NB4 (cell line): ENCODE data around the gene RUBCN.

Experiments
- DNase-seq: peaks from one replicate; pipeline ENCODE4 v3.0.0; 2010; ENCODE audit warnings: low read depth
- H3K4me3 ChIP-seq: one replicate; pipeline ENCODE4 v1.5.1; 2011; ENCODE audit warnings: mild to moderate bottlenecking, low read depth, low read length, moderate library complexity
- MYC ChIP-seq: IDR thresholded peaks from 2 replicates; pipeline ENCODE4 v1.6.1; 2011; ENCODE audit warnings: low read depth, low read length
- POLR2A ChIP-seq: IDR thresholded peaks from 2 replicates; pipeline ENCODE4 v1.6.1; 2011; ENCODE audit warnings: mild to moderate bottlenecking; ENCODE audit not compliant: insufficient read length; ENCODE audit errors: extremely low read depth
- TF ChIP-seq, protein P1 (sequence below): IDR thresholded peaks from one replicate; pipeline ENCODE4 v1.5.1; 2012; ENCODE audit warnings: low read depth, low read length
- TF ChIP-seq, protein P2 (sequence below): IDR thresholded peaks from 2 replicates; pipeline ENCODE4 v1.6.1; 2011; ENCODE audit warnings: low read depth, low read length

Gene RUBCN

DNA sequence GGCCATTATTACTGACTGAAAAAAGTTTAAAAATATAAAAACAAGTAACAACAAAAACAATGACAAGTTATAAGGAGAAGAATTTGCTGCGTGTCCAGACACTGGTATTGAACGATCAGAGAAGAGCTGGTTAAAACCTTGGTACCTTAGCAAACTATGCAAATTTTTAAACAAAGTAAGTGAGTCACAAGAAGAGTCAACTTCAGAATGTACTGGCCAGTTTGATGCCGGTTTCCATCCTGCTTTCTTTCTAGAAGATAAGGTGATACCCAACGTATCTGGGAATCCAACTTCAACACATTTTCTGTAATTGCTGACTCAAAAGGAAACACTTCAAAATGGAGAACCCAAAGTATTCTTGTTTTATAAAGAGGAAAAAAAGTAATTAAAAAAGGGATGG, 49.8 kb downstream of the RUBCN start:
- H3K4me3 ChIP-seq = no peak overlapping the region
- no peak for DNase-seq
- TF ChIP-seq MYC (no peak), POLR2A (no peak)
- TF ChIP-seq, protein P1, sequence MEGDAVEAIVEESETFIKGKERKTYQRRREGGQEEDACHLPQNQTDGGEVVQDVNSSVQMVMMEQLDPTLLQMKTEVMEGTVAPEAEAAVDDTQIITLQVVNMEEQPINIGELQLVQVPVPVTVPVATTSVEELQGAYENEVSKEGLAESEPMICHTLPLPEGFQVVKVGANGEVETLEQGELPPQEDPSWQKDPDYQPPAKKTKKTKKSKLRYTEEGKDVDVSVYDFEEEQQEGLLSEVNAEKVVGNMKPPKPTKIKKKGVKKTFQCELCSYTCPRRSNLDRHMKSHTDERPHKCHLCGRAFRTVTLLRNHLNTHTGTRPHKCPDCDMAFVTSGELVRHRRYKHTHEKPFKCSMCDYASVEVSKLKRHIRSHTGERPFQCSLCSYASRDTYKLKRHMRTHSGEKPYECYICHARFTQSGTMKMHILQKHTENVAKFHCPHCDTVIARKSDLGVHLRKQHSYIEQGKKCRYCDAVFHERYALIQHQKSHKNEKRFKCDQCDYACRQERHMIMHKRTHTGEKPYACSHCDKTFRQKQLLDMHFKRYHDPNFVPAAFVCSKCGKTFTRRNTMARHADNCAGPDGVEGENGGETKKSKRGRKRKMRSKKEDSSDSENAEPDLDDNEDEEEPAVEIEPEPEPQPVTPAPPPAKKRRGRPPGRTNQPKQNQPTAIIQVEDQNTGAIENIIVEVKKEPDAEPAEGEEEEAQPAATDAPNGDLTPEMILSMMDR = no peak
- TF ChIP-seq, protein P2, sequence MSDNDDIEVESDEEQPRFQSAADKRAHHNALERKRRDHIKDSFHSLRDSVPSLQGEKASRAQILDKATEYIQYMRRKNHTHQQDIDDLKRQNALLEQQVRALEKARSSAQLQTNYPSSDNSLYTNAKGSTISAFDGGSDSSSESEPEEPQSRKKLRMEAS = no peak

DNA sequence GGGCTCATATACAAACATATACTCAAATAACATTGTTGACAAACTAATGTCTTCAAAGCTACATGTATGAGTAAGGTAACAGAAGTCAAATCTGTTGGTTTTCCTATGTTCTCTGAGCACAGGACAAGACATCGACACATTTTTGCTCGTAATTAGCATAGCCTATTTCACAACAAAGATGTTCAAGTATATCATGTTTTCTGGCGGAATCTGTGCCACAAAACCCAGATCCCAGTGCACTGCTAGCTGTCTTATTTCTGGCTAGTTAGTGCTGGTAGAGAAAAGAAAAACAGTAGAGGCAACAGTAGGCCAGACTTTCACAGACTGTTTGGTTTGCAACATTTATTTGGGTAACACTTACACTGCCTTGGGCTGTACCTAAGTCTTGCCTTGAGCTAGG, 51.2 kb downstream of the RUBCN start:
- TF ChIP-seq MYC (no peak), POLR2A (no peak)
- TF ChIP-seq, protein P1 = no peak
- TF ChIP-seq, protein P2 = no peak
- H3K4me3 ChIP-seq = no peak overlapping the region

DNA sequence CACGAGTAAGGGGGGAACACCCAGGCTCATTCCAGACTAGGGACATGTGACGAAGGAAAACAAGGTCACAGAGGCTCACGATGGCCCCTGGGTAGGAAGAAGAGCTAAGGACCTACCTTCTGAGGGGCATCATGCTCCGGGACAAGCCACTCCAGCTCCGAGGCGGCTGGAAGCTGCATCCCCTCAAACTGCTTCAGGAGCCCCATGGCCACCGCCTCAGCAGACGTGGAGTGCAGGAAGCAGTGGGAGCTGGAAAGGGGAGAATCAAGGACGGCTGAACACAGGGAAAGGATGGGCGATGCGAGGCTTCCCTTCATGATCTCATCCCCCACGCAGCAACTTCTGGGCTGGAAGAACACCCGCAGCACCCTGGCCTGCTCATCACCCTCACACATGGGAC, 53.5 kb downstream of the RUBCN start:
- TF ChIP-seq, protein P2 = no peak
- TF ChIP-seq MYC (no peak), POLR2A (no peak)
- TF ChIP-seq, protein P1 = no peak
- no peak for DNase-seq
- H3K4me3 ChIP-seq = no peak overlapping the region

More for the DNA sequence above, 51.2 kb downstream of the RUBCN start:
- DNase-seq = no peak

DNA sequence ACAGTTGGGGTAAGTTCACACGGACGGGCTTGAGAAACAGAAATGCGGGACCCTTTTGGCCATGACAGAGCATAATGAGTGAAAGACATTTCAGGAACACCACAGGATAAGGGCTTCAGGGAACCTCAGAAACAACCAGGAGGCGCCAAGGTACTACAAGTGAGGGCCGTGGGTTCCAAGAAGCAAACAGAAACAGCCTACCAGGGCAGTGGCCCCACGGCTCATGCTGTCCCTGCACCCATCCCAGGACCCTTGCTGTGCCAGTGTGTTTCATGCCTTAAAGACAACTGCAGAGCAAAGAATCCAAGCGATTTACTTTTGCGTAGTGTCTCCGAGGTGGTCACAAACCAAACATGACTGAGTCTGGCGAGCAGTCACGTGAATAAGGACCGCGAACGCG, 54.0 kb downstream of the RUBCN start:
- TF ChIP-seq POLR2A (no peak), MYC (no peak)
- TF ChIP-seq, protein P2 = no peak
- TF ChIP-seq, protein P1 = no peak
- DNase-seq = no peak
- H3K4me3 ChIP-seq = no peak overlapping the region

DNA sequence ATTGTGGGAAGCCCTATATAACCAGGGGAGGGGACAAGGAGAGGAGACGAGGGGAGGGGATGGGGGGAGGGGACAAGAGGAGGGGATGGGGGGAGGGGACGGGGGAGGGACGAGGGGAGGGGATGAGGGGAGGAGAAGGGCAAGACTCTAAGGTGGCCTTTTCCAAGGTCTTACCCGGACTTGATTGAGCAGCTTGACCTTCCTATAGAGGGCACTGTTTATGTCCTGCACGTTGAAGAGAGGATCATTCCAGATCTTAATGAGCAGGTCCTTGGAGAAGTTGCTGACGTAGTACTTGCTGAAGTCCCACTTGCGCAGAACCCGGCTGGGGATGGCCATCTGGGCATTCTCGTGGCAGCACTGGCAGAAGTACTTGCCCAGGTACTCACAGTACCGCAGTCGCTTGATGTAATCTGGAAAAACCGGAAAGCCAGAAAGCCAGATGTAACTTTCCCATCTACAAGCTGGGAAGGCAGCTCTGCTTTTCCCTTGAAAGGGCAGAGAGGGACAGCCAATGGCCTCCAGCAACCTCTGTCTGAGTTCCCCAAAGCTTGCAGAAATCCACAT, 55.7 kb downstream of the RUBCN start:
- DNase-seq = no peak
- H3K4me3 ChIP-seq = no peak overlapping the region
- TF ChIP-seq, protein P2 = no peak
- TF ChIP-seq POLR2A (no peak), MYC (no peak)
- TF ChIP-seq, protein P1 = no peak
